Endothelial cell of hepatic sinusoid (primary cell): ENCODE data around the gene MYBPH.

Experiments
- in situ Hi-C: cut with HindIII; loops from 2 replicates; pipeline ENCODE4 v1.10.0; 2017; ENCODE audit warnings: low sequenced_read_pairs

Gene MYBPH, protein sequence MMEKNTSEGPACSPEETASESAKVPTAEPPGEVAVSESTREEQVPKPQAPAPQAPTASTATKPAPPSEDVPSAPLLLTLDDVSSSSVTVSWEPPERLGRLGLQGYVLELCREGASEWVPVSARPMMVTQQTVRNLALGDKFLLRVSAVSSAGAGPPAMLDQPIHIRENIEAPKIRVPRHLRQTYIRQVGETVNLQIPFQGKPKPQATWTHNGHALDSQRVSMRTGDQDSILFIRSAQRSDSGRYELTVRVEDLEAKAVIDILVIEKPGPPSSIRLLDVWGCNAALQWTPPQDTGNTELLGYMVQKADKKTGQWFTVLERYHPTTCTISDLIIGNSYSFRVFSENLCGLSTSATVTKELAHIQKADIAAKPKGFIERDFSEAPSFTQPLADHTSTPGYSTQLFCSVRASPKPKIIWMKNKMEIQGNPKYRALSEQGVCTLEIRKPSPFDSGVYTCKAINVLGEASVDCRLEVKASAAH

DNA sequence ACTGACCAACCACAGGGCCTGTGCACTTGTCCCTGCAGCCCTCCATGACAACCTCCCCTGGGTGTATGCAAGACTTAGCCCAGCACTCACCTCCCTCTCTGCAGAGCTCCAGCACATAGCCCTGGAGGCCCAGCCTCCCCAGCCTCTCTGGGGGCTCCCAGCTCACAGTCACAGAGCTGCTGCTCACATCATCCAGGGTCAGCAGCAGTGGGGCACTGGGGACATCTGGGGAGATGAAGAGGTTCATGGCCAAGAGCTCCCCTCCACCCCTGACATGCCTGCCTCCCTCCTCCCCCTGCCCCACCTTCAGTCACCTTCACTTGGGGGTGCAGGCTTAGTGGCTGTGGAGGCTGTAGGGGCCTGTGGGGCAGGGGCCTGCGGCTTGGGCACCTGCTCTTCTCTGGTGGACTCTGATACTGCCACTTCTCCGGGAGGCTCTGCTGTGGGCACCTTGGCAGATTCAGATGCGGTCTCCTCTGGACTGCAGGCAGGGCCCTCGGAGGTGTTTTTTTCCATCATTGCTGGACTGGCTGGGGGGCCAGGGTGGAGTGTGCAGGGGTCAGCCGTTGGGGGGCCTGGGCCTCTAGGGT, at the start of gene MYBPH:
Gene MYBPH (minus strand): TSS at position 590 of the 590 bp plus-strand sequence. CDS start 71 bp downstream, at position 519.
- in situ Hi-C loops: no loop called here

DNA sequence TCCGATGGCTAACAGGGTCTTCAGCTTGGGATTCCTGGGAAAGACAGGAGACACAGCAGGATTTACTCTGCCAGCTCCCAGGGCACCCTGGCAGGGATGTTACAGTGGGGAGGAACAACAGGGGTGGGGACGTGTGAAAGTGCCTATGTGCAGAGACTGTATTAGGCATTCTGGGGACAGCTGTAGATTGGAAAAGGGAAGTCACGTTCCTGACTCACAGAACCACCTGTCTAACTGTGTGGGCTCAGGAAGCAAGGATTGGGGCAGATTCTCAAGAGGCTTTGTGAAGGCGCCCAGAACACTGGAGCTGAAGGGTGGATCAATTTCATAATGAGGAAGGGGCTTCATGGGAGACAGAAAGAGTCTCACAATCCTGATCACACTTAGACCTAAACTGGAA, 49.4 kb upstream of the MYBPH start:
- in situ Hi-C loops: no loop called here

GRCh38 chr1:203223012-203223775, 47.6 kb upstream of the MYBPH start:
- in situ Hi-C loops: no loop called here

GRCh38 chr1:203219934-203220333, 44.3 kb upstream of the MYBPH start:
- in situ Hi-C loops: no loop called here

DNA sequence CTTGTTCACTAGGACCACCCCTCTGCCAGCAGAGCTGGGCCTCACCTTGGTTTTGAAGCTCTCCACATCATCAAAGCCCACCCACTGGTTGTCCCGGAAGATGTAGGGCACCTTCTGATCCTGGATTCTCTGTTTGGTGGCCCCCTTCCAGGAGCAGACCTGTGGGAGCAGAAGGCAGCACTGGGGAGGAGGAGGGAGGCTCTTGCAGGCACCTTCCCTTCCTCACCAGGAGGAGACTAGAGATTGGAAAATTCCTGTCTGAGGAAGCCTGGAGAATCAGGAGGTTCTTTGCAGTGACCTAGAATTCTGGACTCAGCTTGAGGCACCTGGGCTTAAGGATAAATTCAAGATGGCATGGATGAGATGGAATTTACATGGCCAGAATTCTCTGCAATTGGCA, 43.5 kb upstream of the MYBPH start:
- in situ Hi-C loops: no loop called here

- in situ Hi-C loops: no loop called here
Observed at GRCh38 chr1:203217668-203218067, 42.0 kb upstream of the MYBPH start.

DNA sequence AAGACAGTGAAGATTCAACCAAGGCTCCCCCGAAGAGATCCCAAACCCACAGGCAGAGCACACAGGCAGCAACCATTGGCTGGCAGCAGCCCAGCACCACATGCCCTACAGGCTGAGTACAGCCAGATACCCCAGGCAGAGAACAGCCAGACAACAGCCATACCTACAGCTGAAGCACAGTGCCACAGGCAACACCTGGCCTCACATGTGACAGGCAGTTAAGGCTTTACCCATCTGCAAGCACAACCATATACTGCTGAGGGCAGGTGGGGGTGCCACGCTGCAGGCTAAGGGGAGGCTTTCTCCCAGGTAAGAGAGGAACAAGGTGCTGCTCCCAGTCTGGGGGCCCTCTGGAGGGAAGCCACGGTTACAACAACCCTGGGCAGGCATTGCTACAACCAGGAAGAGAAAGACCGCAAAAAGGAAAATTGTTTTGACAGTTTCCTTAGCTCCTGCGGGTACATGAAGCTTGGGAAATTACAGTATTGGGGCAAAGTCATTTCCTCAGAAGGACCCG, 41.6 kb upstream of the MYBPH start:
- in situ Hi-C loops: no loop called here

DNA sequence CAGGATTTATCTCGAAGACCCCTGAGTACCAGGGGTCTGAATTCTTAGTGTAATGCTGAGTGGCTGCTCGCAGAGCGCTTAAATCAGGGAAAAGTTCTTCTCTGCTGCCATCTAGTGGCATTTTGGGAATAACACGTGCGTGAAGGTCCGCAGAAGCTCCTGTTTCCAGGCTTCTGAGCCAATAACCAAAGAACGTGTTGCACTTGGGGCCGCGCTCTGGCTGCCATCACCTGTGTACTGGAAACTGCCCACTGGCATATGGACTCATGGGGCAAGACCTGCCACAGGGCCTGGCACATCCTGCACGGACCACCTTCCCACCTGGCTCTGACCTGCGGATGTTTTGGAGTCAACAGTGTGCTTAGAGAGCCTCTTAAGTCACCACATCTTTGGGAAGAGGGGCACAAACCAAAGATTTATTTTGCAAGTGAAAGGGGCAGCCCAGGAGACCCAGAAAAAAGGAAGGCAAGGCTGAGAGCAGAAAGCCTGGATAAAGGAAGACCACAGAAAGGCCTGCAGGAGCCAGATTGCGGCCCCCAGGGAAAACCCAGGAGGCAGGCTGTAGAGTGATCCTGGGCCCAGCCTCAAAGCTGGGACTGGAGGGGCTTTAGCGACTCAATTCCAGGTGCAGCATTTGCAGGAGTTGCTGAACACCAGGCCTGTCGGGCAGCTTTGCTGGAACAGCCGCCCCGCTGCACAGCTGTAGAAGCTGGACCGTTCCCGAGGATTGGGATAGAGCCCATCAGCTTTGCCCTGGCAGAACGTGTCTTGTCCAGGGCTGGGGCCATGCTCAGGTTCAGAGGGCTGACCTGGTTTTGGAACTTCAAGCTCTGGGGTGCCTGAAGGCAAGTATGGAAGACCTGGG, 40.9 kb upstream of the MYBPH start:
- in situ Hi-C loops: no loop called here

- in situ Hi-C loops: no loop called here
Observed at GRCh38 chr1:203215573-203215972, 39.9 kb upstream of the MYBPH start.

GRCh38 chr1:203214871-203215270, 39.2 kb upstream of the MYBPH start:
- in situ Hi-C loops: loop anchor here (5.0 kb wide), 1 partner anchor 178 kb away; no protein-coding TSS in a partner anchor

DNA sequence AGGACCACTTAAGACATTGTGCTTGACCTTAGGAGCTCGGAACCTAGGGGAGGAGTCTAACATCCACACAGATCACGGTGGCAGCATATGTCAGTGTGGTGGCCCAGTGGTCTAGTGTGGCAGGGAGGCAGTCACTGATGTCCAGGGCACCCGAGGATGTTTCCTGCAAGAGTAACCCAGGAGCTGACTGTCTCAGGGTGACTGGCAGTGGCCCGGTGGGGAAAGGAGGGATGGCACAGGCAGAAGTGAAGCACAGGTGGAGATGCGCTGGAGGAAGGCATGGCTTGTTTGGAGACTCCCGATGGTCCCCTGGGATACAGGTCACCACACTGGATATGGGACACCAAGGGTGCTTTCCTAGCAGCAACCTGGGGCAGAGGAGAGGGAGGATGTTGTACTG, 37.5 kb upstream of the MYBPH start:
- in situ Hi-C loops: loop anchor here (5.0 kb wide), 1 partner anchor 176 kb away; no protein-coding TSS in a partner anchor

GRCh38 chr1:203211812-203212211, 36.2 kb upstream of the MYBPH start:
- in situ Hi-C loops: loop anchor here (5.0 kb wide), 1 partner anchor 175 kb away; no protein-coding TSS in a partner anchor

DNA sequence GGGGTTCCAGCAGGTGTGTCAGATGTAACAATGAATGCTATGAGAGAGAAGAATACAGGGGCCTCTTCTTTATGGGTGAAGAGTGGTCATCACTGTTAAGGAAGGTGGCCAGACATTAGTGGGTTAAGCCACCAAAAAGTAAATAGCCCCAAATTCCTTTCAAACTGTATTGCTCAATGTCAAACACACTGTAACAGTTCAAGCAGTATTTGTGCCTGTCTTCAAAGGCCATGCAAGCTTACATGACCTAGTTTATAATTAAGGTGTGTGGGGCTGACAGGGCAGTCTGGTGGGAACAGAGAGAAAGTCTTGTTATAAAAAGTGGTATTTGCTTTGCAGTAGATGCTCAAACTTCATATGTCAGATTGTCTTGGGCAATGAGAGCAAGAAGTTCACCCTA, 35.4 kb upstream of the MYBPH start:
- in situ Hi-C loops: loop anchor here (5.0 kb wide), 1 partner anchor 174 kb away; no protein-coding TSS in a partner anchor

DNA sequence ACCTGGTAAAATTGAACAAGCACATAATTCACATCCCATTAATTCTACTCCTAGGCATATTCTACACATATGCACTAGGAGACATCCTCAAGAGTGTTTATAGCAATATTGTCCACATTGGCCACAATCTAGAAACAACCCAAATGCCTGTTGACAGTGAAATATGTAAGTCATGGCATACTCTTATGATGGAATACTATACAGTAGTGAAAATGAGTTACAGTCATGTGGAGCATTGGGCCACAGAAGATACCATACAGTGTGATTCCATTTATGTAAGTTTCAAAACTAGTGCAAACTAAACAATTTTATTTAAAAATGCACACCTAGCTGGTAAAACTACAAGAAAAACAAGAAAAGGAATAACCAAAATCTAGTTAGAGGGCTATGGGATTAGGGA, 34.7 kb upstream of the MYBPH start:
- in situ Hi-C loops: loop anchor here (5.0 kb wide), 1 partner anchor 173 kb away; no protein-coding TSS in a partner anchor

DNA sequence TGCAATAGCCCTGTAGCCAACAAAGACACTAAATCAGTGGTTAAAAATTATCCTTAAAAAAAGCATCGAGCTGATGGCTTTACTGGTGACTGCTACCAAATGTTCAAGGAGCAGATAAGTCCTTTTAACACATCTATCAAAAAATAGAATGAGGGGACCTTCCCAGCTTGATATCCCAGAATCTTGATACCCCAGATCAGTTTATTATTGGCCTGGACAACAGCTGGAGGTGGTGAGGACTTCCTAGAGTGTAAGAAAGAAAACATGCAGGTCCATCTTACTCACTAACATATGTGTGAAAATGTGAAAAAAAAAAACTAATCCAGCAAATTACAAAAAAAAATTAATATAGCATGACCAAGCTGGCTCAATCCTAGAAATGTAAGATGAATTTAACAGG, 32.6 kb upstream of the MYBPH start:
- in situ Hi-C loops: no loop called here

- in situ Hi-C loops: no loop called here
Observed at GRCh38 chr1:203207751-203208150, 32.1 kb upstream of the MYBPH start.

GRCh38 chr1:203206129-203206687, 30.6 kb upstream of the MYBPH start:
- in situ Hi-C loops: no loop called here

DNA sequence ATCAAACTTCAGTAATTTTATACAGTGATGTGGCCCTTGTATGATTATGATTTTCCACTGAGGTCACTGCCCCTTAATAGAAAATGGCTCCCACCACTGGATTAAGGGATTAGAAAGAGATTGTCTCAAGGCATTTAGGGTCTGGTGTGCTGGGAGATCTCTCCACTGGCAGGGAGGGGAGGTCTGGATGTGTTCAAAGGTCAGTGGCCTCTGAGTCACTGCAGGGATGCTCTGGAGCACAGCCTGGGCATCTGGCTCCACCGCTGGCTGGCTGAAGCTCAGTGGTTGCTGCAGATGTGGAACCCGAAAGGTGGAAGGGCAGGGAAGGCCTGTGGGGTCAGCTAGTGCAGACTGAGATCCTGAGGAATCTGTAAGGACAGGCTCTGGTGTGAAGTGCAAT, 29.1 kb upstream of the MYBPH start:
- in situ Hi-C loops: loop anchor here (5.0 kb wide), 1 partner anchor 42 kb away; no protein-coding TSS in a partner anchor

DNA sequence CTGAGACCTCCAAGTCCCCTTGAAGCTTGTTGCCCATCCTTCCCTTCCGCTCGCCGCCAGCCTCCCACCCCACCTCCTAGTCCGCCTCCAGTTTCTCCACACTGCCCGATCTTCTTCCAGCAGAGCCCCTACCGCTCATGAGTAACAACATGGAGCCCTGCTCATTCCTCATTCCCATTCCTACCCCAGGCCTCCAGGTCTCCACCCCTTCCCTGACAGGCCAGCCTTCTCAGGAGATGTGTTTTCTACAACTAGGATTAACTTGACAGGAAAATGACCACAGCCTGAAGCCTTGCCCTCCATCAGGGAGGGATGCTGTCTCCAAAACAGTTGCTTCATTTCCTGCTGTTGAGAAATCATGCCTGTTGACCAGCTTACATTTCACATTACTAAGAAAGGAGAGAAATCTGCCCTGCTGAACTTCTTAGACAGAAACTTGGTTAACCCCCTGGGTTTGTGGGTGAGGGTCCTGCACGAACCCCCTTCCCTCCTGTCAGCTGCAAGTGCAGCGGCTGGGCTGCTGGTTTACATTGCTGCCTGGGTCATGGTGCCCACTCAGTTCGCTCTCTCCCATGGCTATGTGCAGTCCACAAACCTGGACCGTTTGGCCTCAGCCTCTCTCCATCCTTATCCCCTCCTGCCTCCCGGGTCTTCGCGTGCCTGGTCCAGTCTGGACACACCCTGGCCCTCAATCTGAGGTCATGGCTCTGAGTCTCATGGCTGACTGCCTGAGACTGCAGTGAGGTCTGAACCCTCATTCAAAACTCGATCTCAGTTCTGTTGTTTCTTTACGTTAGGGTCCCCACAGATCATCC, 27.0 kb upstream of the MYBPH start:
- in situ Hi-C loops: loop anchor here (5.0 kb wide), 1 partner anchor 40 kb away; no protein-coding TSS in a partner anchor
